Stimulated activated CD4-positive, alpha-beta T cell treated with anti-CD3 and anti-CD28 coated beads, Interleukin-4, amount 100 ng/mL, for 48 hours (primary cell): ENCODE data around the gene PSMD9.
A peak's percentile ranks its signal among the peaks of the same experiment; 100 is the strongest.
"Not testable (repeated sequence)": the region's sequence is repeated elsewhere in the genome, so short reads cannot be mapped to it uniquely, and the experiment has no call there.

Source experiments
- DNase-seq, 2 donors: peaks; one replicate each; pipeline ENCODE4 v3.0.0-alpha.2; 2020; ENCODE audit warnings: low read depth in 2 of 2

The PSMD9 gene, protein sequence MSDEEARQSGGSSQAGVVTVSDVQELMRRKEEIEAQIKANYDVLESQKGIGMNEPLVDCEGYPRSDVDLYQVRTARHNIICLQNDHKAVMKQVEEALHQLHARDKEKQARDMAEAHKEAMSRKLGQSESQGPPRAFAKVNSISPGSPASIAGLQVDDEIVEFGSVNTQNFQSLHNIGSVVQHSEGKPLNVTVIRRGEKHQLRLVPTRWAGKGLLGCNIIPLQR

GRCh38 chr12:121888478-121889273 is at the start of gene PSMD9:
PSMD9 (plus strand) TSS chr12:121888790; CDS start chr12:121888857, 67 bp downstream.
- peak; percentile 99 for DNase-seq

DNA sequence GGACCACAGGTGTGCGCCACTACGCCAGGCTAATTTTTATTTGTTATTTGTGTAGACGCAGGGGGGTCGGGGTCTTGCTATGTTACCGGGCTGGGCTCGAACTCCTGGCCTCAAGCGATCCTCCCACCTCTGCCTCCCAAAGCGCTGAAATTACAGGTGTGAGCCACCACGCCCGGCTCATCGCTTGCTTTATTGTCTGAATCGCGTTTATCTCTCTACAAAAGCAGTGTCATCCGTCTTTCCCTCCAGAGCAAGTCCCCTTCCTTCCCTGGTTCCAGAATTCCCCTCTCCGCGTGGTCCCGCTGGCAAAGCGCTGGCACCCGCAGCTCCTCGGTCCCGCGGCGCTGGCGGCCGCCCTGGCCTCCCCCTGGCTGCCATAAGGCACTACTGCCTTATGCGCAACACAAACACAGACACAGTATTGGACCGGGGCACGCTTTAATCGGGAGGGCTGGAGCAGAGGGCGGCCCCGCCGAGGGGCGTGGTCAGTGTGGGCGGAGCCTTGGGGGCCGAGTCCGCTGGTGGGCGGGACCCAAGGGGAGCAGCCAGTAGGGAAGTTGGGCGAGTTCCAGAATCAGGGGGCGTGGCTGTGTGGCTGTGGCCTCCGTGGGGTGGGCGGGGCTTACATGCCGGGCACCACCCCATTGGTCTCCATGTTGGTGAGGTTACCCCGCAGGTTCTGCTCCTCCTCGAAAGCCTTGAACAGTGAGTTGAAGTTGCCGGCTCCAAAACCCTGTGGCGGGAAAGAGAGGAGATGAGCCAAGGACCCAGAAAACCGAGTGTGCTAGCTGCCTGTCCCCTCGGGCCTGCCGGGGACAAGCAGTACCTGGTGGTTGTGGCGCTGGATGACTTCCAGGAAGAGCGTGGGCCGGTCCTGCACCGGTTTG is 49.2 kb upstream of the PSMD9 start:
- DNase-seq = peak; percentile 100

DNA sequence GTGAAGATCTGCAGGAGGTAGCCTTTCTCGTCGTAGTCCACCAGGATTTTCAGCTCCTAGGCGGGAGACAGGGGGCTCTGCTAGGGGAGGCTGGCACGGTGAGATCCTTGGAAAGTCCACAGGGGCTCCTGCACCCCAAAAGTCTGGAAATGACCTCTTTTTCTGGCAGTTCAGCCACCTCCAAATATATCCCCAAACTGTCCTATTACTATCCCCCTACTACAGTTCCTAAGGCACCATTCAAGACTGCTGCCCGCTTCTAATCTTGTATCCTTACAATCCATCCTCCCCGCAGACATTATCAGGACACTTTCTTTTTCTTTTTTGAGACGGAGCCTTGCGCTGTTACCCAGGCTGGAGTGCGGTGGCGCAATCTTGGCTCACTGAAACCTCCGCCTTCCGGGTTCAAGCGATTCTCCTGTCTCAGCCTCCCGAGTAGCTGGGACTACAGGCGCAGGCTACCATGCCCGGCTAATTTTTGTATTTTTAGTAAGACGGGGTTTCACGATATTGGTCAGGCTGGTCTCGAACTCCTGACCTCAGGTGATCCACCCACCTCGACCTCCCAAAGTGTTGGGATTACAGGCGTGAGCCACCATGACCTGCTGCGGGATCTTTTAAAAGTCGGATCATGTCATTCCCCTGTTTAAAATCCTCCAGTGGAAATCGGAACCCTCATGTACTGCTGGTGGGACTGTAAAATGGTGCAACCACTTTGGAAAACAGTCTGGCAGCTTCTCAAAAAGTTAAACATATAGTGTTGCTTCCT is 48.4 kb upstream of the PSMD9 start:
- no peak for DNase-seq

DNA sequence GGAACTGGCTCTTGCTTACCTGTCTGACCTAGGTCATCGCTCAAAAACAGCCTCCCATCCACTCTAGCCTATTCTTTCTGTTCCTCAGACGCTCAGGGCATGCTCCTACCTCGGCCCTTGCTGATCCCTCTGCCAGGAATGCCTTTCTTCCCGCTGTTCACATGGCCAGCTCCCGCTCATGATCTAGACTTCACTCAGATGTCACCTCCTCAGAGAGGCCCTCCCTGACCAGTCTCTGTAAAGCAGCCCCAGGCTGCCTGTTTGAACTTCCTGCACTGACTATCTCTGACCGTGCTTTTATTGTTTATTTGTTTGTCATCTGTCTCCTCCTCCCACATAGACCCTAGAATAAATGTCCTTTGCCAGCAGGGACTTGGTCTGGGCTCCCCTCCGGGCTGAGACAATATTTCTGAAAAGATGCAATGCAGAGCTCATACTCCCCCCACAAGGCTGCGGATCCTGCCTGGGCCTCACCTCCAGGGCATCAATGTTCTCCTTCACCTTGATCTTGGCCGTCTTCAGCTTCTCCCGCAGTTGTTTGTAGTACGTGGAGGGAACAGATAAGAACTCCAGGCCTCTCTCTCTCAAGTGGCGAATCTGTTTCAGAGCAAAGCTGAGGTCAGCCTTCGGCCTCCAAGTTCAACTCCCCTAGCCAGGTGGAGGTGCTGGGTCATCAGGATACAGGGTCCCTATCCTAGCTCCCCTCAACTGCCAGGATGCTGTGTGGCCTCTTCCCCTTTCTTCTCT is 45.2 kb upstream of the PSMD9 start:
- DNase-seq = no peak

DNA sequence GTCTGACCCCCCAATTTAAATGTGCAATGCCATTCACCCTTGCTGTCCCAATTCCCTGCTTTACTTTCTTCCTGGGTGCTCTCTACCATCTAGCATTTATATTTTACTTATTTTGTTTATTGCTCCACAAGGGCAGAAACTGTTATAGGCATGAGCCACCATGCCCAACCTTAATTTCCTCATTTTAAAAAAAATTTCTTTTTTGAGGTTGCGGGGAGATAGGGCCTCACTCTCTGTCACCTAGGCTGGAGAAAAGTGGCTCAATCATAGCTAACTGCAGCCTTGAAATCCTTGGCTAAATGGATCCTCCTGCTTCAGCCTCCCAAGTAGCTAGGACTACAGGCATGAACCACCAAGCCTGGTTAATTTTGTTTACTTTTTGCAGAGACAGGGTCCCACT is 42.9 kb upstream of the PSMD9 start:
- no peak for DNase-seq

- DNase-seq = no peak
Measured at GRCh38 chr12:121849211-121849610, 39.4 kb upstream of the PSMD9 start.

GRCh38 chr12:121849665-121850064 is 38.9 kb upstream of the PSMD9 start:
- DNase-seq = no peak

- not testable (repeated sequence) for DNase-seq
Measured at GRCh38 chr12:121852392-121852791, 36.2 kb upstream of the PSMD9 start.

GRCh38 chr12:121857322-121858246 is 31.0 kb upstream of the PSMD9 start:
- DNase-seq = no peak

DNA sequence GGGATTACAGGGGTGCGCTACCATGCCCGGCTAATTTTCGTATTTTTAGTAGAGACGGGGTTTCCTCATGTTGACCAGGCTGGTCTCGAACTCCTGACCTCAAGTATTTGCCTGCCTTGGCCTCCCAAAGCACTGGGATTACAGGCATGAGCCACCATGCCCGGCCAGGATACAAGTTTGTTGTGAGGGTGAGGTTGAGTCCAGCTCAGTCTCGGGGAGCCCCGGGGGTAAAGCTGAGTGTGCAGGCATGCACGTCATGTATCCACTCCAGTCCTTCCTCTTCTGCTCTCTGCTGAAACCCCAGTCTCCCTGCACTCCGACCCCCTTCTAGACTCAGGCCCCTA is 30.3 kb upstream of the PSMD9 start:
- DNase-seq = no peak

GRCh38 chr12:121858662-121859572 is 29.7 kb upstream of the PSMD9 start, which contains the start of gene HPD:
HPD (minus strand) TSS chr12:121858859; CDS start chr12:121858823, 36 bp downstream.
- DNase-seq = no peak

DNA sequence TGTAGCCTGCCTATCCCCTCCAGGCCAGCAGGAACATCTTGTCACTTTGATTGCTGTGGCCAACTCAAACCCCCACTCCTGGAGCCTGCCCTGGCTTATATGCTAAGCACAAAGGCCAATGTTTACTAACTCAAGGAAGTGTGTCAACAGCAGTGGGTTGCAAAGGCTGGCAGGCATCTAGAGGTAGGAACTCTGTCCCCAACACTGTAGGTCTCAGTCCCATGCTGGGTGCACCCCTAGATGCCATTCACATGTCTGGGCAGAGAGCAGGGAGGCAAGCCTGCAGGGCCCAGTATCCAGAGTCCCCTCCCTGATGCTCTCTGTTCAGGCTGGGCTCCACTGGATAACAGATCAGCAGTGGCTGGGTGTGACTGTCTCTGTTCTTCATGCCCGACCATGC is 28.3 kb upstream of the PSMD9 start:
- no peak for DNase-seq

GRCh38 chr12:121860699-121861098 is 27.9 kb upstream of the PSMD9 start:
- not testable (repeated sequence) for DNase-seq

- no peak for DNase-seq
Measured at GRCh38 chr12:121861636-121862254, 26.8 kb upstream of the PSMD9 start.

DNA sequence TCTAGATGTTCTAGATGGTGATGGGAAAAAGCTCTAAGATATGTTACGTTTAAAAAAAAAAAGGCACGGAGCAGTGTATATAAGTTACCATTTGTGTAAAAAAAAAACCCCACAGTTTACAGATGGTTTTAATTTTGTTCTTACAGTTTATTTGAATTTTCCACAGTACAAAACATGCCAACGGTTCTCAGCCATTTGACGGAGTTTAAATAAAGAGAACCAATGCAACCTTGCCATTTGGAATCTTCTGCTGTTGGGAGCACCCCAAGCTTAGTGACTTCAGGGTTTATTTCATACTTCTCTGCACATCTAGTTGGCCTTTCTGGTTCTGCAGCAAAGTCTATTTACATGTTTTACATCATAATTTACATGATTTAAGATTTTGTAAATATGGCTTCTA is 22.3 kb upstream of the PSMD9 start:
- no peak for DNase-seq

DNA sequence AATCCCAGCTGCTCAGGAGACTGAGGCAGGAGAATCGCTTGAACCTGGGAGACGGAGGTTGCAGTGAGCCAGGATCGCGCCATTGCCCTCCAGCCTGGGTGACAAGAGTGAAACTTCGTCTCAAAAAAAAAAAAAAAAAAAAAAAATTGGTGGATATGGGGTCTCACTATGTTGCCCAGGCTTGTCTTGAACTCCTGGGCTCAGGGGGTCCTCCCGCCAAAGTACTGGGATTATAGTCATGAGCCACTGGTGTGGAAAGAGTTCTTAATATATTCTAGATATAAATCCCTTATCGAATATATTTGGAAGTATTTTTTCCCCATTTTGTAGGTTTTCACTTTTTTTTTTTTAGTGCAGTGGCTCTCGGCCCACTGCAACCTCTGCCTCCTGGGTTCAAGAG is 19.4 kb upstream of the PSMD9 start:
- DNase-seq = not testable (repeated sequence)

GRCh38 chr12:121871467-121871866 is 17.1 kb upstream of the PSMD9 start:
- DNase-seq = no peak

GRCh38 chr12:121872546-121873215 is 15.9 kb upstream of the PSMD9 start:
- DNase-seq = no peak
